HCT116 (cell line): Measurements from ENCODE around the gene TJP1. TPM values are rescaled to one million over a fixed set of nuclear protein-coding genes. Genes with fewer than 3 reads are reported as not detected.

Source experiments
- ATAC-seq: fragments of 200-7000 bp; cut with Tn5 transposase; 2 replicates; pipeline ENCODE4 v1.9.1; 2020; ENCODE audit warnings: mild to moderate bottlenecking, moderate library complexity
- BruUV-seq: library from RNA; stranded (reverse); fragments of 400-500 nt; replicated peaks from 2 replicates; lab custom pipeline; 2021; lab: Mats Ljungman, UMichigan
- CTCF ChIA-PET: fragments of 300-600 bp; sonication (Branson Sonifier 250); formaldehyde crosslinking; loops from one replicate; lab custom pipeline; 2021; ENCODE audit warnings: antibody characterized with exemption; lab: Charles Lee
- POLR2A ChIA-PET: fragments of 300-600, 350-600 bp; sonication (Branson Sonifier 250); formaldehyde crosslinking; loops from one replicate; lab custom pipeline; 2021; ENCODE audit warnings: antibody characterized with exemption; lab: Charles Lee
- RAD21 ChIA-PET, 2 experiments: fragments of 300-600 bp; sonication (Branson Sonifier 250); formaldehyde crosslinking; loops; one replicate each; lab custom pipeline; 2023; ENCODE audit warnings: low total read pairs in 2 of 2; ENCODE audit not compliant: uncharacterized antibody in 2 of 2, unreplicated experiment in 2 of 2, low non-redundant PET in 1 of 2; lab: Charles Lee
- DNase-seq: peaks from one replicate; pipeline ENCODE4 v3.0.0-alpha.2; 2010; ENCODE audit warnings: low read depth, low spot score
- H2AFZ ChIP-seq: fragments of 200-600 bp; shearing (Covaris generic), sonication (generic); 2 replicates; pipeline ENCODE4 v1.6.1; 2017; ENCODE audit warnings: low read depth, mixed run types, mixed read lengths, antibody characterized with exemption, low read length; ENCODE audit not compliant: poor library complexity, severe bottlenecking
- H3K27ac ChIP-seq: 2 replicates; pipeline ENCODE4 v1.5.1; 2012; ENCODE audit warnings: low read depth, low read length
- H3K27me3 ChIP-seq: fragments of 200-600 bp; sonication (generic); 2 replicates; pipeline ENCODE4 v1.6.1; 2016; ENCODE audit warnings: mixed run types, low read length, mixed read lengths; ENCODE audit not compliant: insufficient read depth
- H3K36me3 ChIP-seq, 2 experiments: fragments of 200-500 bp in 1 of 2; fragments of 200-600 bp in 1 of 2; sonication (Bioruptor generic) in 1 of 2; sonication (generic) in 1 of 2; 2 replicates each; pipeline versions ENCODE4 v1.5.1 to v1.6.1; 2014 to 2016; ENCODE audit warnings: low read length in 2 of 2, inconsistent platforms in 1 of 2, mixed read lengths in 1 of 2, mixed run types in 1 of 2; ENCODE audit not compliant: insufficient read depth in 2 of 2, control insufficient read depth in 1 of 2
- H3K4me1 ChIP-seq, 2 experiments: fragments of 200-600 bp in 1 of 2; sonication (generic) in 1 of 2; 2 replicates each; pipeline versions ENCODE4 v1.5.1 to v1.6.1; 2012 to 2017; ENCODE audit warnings: low read length in 2 of 2, inconsistent platforms in 1 of 2, mild to moderate bottlenecking in 1 of 2, mixed read lengths in 1 of 2, mixed run types in 1 of 2, moderate library complexity in 1 of 2; ENCODE audit not compliant: insufficient read depth in 2 of 2, control insufficient read depth in 1 of 2
- H3K4me2 ChIP-seq: fragments of 200-600 bp; sonication (generic); 2 replicates; pipeline ENCODE4 v1.6.1; 2017; ENCODE audit warnings: mixed run types, low read length, mixed read lengths
- H3K4me3 ChIP-seq, 2 experiments: fragments of 200-600 bp in 1 of 2; sonication (generic) in 1 of 2; replicated peaks in 1 of 2; 2 replicates each; pipeline ENCODE4 v1.5.1; 2011 to 2016; ENCODE audit warnings: low read length in 2 of 2, control low read depth in 1 of 2, low read depth in 1 of 2, mild to moderate bottlenecking in 1 of 2, mixed read lengths in 1 of 2, mixed run types in 1 of 2
- H3K79me2 ChIP-seq: fragments of 200-600 bp; sonication (generic); 2 replicates; pipeline ENCODE4 v1.6.1; 2017; ENCODE audit warnings: mild to moderate bottlenecking, mixed run types, low read length, moderate library complexity, mixed read lengths; ENCODE audit not compliant: insufficient read depth
- H3K9ac ChIP-seq: fragments of 200-600 bp; sonication (generic); 2 replicates; pipeline ENCODE4 v1.6.1; 2016; ENCODE audit warnings: low read length, mixed read lengths
- H3K9me2 ChIP-seq: fragments of 200-600 bp; sonication (generic), shearing (Covaris generic); 2 replicates; pipeline ENCODE4 v1.6.1; 2017; ENCODE audit warnings: mixed run types, mild to moderate bottlenecking, moderate library complexity; ENCODE audit not compliant: insufficient read depth
- H3K9me3 ChIP-seq, 2 experiments: fragments of 200-500 bp in 1 of 2; fragments of 200-600 bp in 1 of 2; sonication (Bioruptor generic) in 1 of 2; sonication (generic) in 1 of 2; 2 replicates each; pipeline ENCODE4 v1.6.1; 2014 to 2017; ENCODE audit warnings: low read length in 2 of 2, mixed read lengths in 2 of 2, inconsistent platforms in 1 of 2, low read depth in 1 of 2, mild to moderate bottlenecking in 1 of 2, mixed run types in 1 of 2, moderate library complexity in 1 of 2; ENCODE audit not compliant: control insufficient read depth in 1 of 2, insufficient read depth in 1 of 2
- H4K20me1 ChIP-seq: fragments of 200-600 bp; sonication (generic), shearing (Covaris generic); 2 replicates; pipeline ENCODE4 v1.6.1; 2017; ENCODE audit warnings: mixed run types, mild to moderate bottlenecking, moderate library complexity; ENCODE audit not compliant: insufficient read depth
- CBX3 ChIP-seq: IDR thresholded peaks from 2 replicates; pipeline ENCODE4 v1.6.1; 2012; ENCODE audit warnings: low read depth
- CEBPB ChIP-seq: IDR thresholded peaks from 2 replicates; pipeline ENCODE4 v1.6.1; 2012; ENCODE audit warnings: low read depth
- EGR1 ChIP-seq: IDR thresholded peaks from 2 replicates; pipeline ENCODE4 v1.6.1; 2012; ENCODE audit warnings: low read depth
- ELF1 ChIP-seq: IDR thresholded peaks from 2 replicates; pipeline ENCODE4 v1.6.1; 2012; ENCODE audit warnings: low read depth, borderline replicate concordance
- EZH2 ChIP-seq: fragments of 200-600 bp; sonication (generic); IDR thresholded peaks from 2 replicates; pipeline ENCODE4 v1.6.1; 2017; ENCODE audit warnings: antibody characterized with exemption, mixed run types
- FOSL1 ChIP-seq: IDR thresholded peaks from 2 replicates; pipeline ENCODE4 v1.6.1; 2012; ENCODE audit warnings: low read depth
- JUND ChIP-seq: IDR thresholded peaks from 2 replicates; pipeline ENCODE4 v1.6.1; 2012
- MAX ChIP-seq: IDR thresholded peaks from 2 replicates; pipeline ENCODE4 v1.6.1; 2012
- POLR2A ChIP-seq: IDR thresholded peaks from 2 replicates; pipeline ENCODE4 v1.7.0; 2011; ENCODE audit warnings: borderline replicate concordance; ENCODE audit not compliant: insufficient read depth, insufficient read length; ENCODE audit errors: extremely low read depth
- POLR2AphosphoS5 ChIP-seq: IDR thresholded peaks from 2 replicates; pipeline ENCODE4 v1.6.1; 2011; ENCODE audit warnings: mild to moderate bottlenecking, low read depth, low read length, moderate library complexity
- RAD21 ChIP-seq: IDR thresholded peaks from 2 replicates; pipeline ENCODE4 v1.6.1; 2012; ENCODE audit warnings: low read depth, mild to moderate bottlenecking
- REST ChIP-seq: IDR thresholded peaks from 2 replicates; pipeline ENCODE4 v1.6.1; 2012; ENCODE audit warnings: low read depth
- SIN3A ChIP-seq: IDR thresholded peaks from 2 replicates; pipeline ENCODE4 v1.6.1; 2012; ENCODE audit warnings: low read depth
- SP1 ChIP-seq: IDR thresholded peaks from 2 replicates; pipeline ENCODE4 v1.6.1; 2012; ENCODE audit warnings: low read depth
- SRF ChIP-seq: IDR thresholded peaks from 2 replicates; pipeline ENCODE4 v1.6.1; 2012; ENCODE audit warnings: low read depth
- TCF7L2 ChIP-seq: IDR thresholded peaks from 2 replicates; pipeline ENCODE4 v1.7.0; 2011; ENCODE audit warnings: borderline replicate concordance, inconsistent platforms; ENCODE audit not compliant: insufficient read depth, insufficient read length; ENCODE audit errors: extremely low read depth
- YY1 ChIP-seq: IDR thresholded peaks from 2 replicates; pipeline ENCODE4 v1.6.1; 2011; ENCODE audit warnings: low read length, low read depth, moderate library complexity, mild to moderate bottlenecking; ENCODE audit not compliant: insufficient replicate concordance; ENCODE audit errors: extremely low read depth
- ZFX ChIP-seq: fragments of 450-650 bp; IDR thresholded peaks from 2 replicates; pipeline ENCODE4 v1.6.1; 2017
- ZNF274 ChIP-seq: fragments of 200-500 bp; sonication (Bioruptor generic); IDR thresholded peaks from 2 replicates; pipeline ENCODE4 v1.6.1; 2014; ENCODE audit warnings: mild to moderate bottlenecking, low read depth, low read length, inconsistent platforms
- intact Hi-C: fragments of 100-400 bp; cut with micrococcal nuclease; formaldehyde crosslinking; loops from 2 replicates; pipeline ENCODE4 v1.10.0; 2022
- total RNA-seq: library from RNA; stranded (reverse); gene quantifications from one replicate; pipeline ENCODE4 v1.2.1, GENCODE V29; 2021; ENCODE audit not compliant: unreplicated experiment
- TF ChIP-seq, protein P1 (sequence below): IDR thresholded peaks from 2 replicates; pipeline ENCODE4 v1.6.1; 2011; ENCODE audit warnings: mild to moderate bottlenecking, low read length, moderate library complexity; ENCODE audit not compliant: insufficient replicate concordance; ENCODE audit errors: extremely low read depth
- TF ChIP-seq, protein P2 (sequence below): IDR thresholded peaks from 2 replicates; pipeline ENCODE4 v1.6.1; 2012

Gene TJP1
- total RNA-seq, 1 experiment from 2014 or later = 83.6 TPM

GRCh38 chr15:29698030-29698701, 124.1 kb downstream of the TJP1 start:
- Histone ChIP-seq H3K27me3 (no peaks in the 10 kb centered on the region), H3K4me2 (peak overlapping the region; percentile 40), H3K79me2 (no peaks in the 10 kb centered on the region), H3K9ac (no peak overlapping the region), H3K27ac (no peak overlapping the region), H4K20me1 (no peaks in the 10 kb centered on the region), H3K9me3 (no peaks in the 10 kb centered on the region), H3K36me3 (peaks cover 0 to 11% of the 10 kb centered on the region in 2 experiments; a peak in 2 of 4 replicates), H3K4me3 (no peak overlapping the region), H2AFZ (no peak overlapping the region), H3K4me1 (peaks cover 18 to 36% of the 10 kb centered on the region in 2 experiments), H3K9me2 (no peaks in the 10 kb centered on the region)
- peak; percentile 68 for DNase-seq
- ChIA-PET RAD21 (no interaction called here), POLR2A (no interaction called here), CTCF (no interaction called here)
- intact Hi-C loops = loop anchor here (5.0 to 10.0 kb wide), 2 partner anchors 44 to 227 kb away; no protein-coding TSS in a partner anchor
- peak; percentile 90 for ATAC-seq
- BruUV-seq = no TSS peak
- TF ChIP-seq CEBPB = no peak
- TF ChIP-seq, protein P1, sequence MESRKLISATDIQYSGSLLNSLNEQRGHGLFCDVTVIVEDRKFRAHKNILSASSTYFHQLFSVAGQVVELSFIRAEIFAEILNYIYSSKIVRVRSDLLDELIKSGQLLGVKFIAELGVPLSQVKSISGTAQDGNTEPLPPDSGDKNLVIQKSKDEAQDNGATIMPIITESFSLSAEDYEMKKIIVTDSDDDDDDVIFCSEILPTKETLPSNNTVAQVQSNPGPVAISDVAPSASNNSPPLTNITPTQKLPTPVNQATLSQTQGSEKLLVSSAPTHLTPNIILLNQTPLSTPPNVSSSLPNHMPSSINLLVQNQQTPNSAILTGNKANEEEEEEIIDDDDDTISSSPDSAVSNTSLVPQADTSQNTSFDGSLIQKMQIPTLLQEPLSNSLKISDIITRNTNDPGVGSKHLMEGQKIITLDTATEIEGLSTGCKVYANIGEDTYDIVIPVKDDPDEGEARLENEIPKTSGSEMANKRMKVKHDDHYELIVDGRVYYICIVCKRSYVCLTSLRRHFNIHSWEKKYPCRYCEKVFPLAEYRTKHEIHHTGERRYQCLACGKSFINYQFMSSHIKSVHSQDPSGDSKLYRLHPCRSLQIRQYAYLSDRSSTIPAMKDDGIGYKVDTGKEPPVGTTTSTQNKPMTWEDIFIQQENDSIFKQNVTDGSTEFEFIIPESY = no peak
- no peak for TF ChIP-seq REST
- no peak for TF ChIP-seq EGR1
- TF ChIP-seq, protein P2, sequence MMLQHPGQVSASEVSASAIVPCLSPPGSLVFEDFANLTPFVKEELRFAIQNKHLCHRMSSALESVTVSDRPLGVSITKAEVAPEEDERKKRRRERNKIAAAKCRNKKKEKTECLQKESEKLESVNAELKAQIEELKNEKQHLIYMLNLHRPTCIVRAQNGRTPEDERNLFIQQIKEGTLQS = no peak
- TF ChIP-seq SP1 = peak; percentile 65
- TF ChIP-seq TCF7L2 = peak; percentile 16
- TF ChIP-seq YY1 = no peak
- TF ChIP-seq ZNF274 = no peak
- TF ChIP-seq POLR2A = no peak
- TF ChIP-seq MAX = peak; percentile 53
- TF ChIP-seq POLR2AphosphoS5 = peak; percentile 24; the same call in 1 of the 2 replicates
- TF ChIP-seq EZH2 = no peak
- no peak for TF ChIP-seq SRF
- peak; percentile 11; the same call in 1 of the 2 replicates for TF ChIP-seq RAD21
- TF ChIP-seq ZFX = no peak
- peak; percentile 71 for TF ChIP-seq JUND
- TF ChIP-seq ELF1 = no peak
- peak; percentile 65 for TF ChIP-seq FOSL1
- TF ChIP-seq SIN3A = peak; percentile 47; the same call in 1 of the 2 replicates
- peak; percentile 53; the same call in 1 of the 2 replicates for TF ChIP-seq CBX3
